GM12891 (cell line): ENCODE data around the gene RNF121.

Source experiments
- POLR2A ChIP-seq: IDR thresholded peaks from 2 replicates; pipeline ENCODE4 v1.6.1; 2011; ENCODE audit warnings: low read depth, low read length, control low read depth
- POLR2AphosphoS5 ChIP-seq: IDR thresholded peaks from 2 replicates; pipeline ENCODE4 v1.6.1; 2011; ENCODE audit warnings: low read depth, low read length, control low read depth
- POU2F2 ChIP-seq: IDR thresholded peaks from 2 replicates; pipeline ENCODE4 v1.6.1; 2011; ENCODE audit warnings: low read depth, mild to moderate bottlenecking, control low read depth, low read length, moderate library complexity
- TAF1 ChIP-seq: IDR thresholded peaks from 2 replicates; pipeline ENCODE4 v1.6.1; 2011; ENCODE audit warnings: low read depth, low read length, control low read depth

GRCh38 chr11:72000202-72000867 lies 71.5 kb downstream of the RNF121 start:
- TF ChIP-seq TAF1 (no peak), POU2F2 (no peak), POLR2A (no peak), POLR2AphosphoS5 (no peak)
